22Rv1 (cell line): ENCODE measurements around the gene THAP4.

Source experiments
- CTCF ChIP-seq: fragments of 450-650 bp; IDR thresholded peaks from 2 replicates; pipeline ENCODE4 v1.5.1; 2017; ENCODE audit warnings: mild to moderate bottlenecking
- ZFX ChIP-seq: fragments of 450-650 bp; IDR thresholded peaks from 2 replicates; pipeline ENCODE4 v1.6.1; 2017; ENCODE audit warnings: antibody characterized with exemption, borderline replicate concordance

DNA sequence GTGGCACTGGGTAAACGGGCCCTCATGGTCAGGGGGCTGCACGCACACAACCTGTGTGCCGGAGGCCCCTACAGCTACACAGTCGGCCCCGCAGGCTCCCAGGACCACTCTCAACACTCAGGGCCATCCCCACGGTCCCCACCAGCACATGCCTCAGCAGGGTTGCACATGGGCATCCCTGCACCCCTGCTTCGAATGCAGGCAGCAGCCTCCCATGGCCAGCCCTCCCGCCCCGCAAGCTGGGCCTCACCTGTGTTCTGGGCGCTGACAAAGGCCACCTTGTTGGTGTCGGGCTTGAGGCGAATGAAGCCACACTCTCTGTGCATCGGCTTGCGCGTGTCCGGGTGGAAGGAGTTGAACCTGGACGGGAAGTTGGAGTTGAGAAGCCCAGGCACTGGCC lies 34.2 kb downstream of the THAP4 start:
- TF ChIP-seq CTCF (no peak), ZFX (no peak)
